Osteocyte (in vitro differentiated cells): ENCODE results near the gene DMD. TPM values are rescaled to one million over a fixed set of nuclear protein-coding genes. Genes with fewer than 3 reads are reported as not detected.

ENCODE experiments used
- DNase-seq: peaks from one replicate; pipeline ENCODE4 v3.0.0; 2021; ENCODE audit warnings: mixed read lengths; ENCODE audit not compliant: unreplicated experiment; ENCODE audit errors: extremely low spot score
- H3K27ac Mint-ChIP-seq: one replicate; pipeline ENCODE4 v1.8.0; 2021; ENCODE audit warnings: mild to moderate bottlenecking, mixed read lengths; ENCODE audit not compliant: unreplicated experiment
- H3K27me3 Mint-ChIP-seq: one replicate; pipeline ENCODE4 v1.8.0; 2021; ENCODE audit warnings: mixed read lengths; ENCODE audit not compliant: unreplicated experiment
- H3K36me3 Mint-ChIP-seq: one replicate; pipeline ENCODE4 v1.8.0; 2021; ENCODE audit warnings: mixed read lengths; ENCODE audit not compliant: unreplicated experiment
- H3K4me1 Mint-ChIP-seq: one replicate; pipeline ENCODE4 v1.8.0; 2021; ENCODE audit warnings: mixed read lengths; ENCODE audit not compliant: unreplicated experiment
- H3K4me3 Mint-ChIP-seq: one replicate; pipeline ENCODE4 v1.8.0; 2021; ENCODE audit warnings: mild to moderate bottlenecking, moderate library complexity, mixed read lengths; ENCODE audit not compliant: unreplicated experiment
- H3K9me3 Mint-ChIP-seq: one replicate; pipeline ENCODE4 v1.8.0; 2021; ENCODE audit warnings: mixed read lengths; ENCODE audit not compliant: unreplicated experiment
- total RNA-seq: library from RNA; stranded (reverse); gene quantifications from 2 replicates; pipeline ENCODE4 v1.2.1, GENCODE V29; 2021
- TF ChIP-seq, protein P1 (sequence below): fragments of 200-600 bp; sonication (generic); IDR thresholded peaks from 2 replicates; pipeline ENCODE4 v1.5.0; 2021; ENCODE audit warnings: antibody characterized with exemption, mild to moderate bottlenecking, moderate library complexity

The DMD gene
- total RNA-seq, 1 donor from 2014 or later, result 317 TPM

DNA sequence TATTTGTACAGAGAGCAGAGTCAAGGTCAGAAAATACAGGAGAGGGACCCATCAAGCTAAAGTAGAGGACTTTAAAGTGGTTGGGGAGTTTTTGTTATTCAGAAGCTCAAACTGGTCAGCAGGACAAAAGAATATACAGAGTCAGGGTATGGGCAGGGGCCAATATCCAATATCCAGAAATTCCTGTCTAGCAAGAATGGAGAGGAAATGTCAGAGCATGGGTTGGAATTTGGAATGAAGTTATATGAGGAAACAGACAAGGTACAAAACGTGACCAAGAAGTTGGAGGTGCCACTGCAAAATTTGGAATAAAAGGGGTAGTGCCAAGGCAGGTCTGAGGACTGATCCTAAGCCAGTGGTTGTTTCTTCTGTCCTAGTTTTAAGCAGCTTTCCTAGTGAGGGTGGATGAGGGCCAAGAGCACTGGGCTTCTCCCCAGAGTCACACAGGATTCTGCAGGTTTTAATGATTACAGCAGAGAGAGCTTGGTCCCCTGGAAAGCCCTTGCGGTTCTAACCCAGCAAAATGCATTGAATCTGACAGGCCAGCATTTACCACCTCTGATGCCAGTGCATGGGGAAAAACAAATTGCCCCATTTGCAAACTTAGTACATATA, 1834.8 kb downstream of the DMD start:
- Mint-ChIP-seq H3K9me3 (no peaks in the 10 kb centered on the region), H3K27ac (no peak overlapping the region), H3K27me3 (no peaks in the 10 kb centered on the region), H3K4me1 (peaks cover 3% of the 10 kb centered on the region), H3K4me3 (no peak overlapping the region), H3K36me3 (no peaks in the 10 kb centered on the region)
- no peak for DNase-seq
- TF ChIP-seq, protein P1, sequence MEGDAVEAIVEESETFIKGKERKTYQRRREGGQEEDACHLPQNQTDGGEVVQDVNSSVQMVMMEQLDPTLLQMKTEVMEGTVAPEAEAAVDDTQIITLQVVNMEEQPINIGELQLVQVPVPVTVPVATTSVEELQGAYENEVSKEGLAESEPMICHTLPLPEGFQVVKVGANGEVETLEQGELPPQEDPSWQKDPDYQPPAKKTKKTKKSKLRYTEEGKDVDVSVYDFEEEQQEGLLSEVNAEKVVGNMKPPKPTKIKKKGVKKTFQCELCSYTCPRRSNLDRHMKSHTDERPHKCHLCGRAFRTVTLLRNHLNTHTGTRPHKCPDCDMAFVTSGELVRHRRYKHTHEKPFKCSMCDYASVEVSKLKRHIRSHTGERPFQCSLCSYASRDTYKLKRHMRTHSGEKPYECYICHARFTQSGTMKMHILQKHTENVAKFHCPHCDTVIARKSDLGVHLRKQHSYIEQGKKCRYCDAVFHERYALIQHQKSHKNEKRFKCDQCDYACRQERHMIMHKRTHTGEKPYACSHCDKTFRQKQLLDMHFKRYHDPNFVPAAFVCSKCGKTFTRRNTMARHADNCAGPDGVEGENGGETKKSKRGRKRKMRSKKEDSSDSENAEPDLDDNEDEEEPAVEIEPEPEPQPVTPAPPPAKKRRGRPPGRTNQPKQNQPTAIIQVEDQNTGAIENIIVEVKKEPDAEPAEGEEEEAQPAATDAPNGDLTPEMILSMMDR, result no peak

DNA sequence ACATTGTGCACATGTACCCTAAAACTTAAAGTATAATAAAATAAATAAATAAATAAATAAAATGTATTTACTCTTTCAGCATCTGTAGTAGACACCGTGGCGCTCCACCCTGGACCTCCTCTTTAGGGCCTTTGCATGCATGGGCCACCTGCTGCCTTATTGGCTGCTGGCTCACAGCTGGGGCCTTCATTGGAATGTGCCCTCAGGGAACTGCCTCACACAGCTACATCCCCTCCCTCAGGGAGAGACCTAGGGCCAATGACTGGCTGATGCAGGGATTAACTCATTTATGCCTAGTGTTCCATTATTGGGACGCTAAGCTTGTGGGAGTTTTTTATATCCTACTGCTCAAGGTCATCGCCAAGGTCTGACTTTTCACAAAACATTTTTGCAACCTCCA, 1836.6 kb downstream of the DMD start:
- H3K27ac Mint-ChIP-seq, result no peak overlapping the region

DNA sequence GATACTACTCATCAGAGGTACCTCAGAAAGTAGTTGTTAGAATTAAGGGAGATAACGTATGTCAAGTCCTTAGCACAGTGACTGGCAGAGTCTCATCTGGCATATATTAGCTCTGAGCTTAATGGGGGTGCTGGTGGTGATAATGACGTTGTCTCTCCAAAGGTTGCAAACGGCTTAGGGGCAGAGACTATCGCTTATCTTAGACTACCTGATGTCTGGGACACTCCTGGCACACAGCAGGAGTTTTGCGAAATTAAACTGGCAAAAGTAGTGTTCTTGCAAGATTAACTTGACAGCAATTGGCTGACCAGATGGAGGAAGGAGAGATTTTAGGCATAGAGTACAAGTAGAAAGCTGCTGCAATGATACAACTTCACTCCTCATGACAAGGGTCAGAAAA, 1839.4 kb downstream of the DMD start:
- no peak for DNase-seq
- Mint-ChIP-seq H3K4me1 (peaks cover 12% of the 10 kb centered on the region), H3K27ac (no peak overlapping the region), H3K4me3 (no peak overlapping the region), H3K27me3 (no peaks in the 10 kb centered on the region), H3K36me3 (peaks cover 3% of the 10 kb centered on the region), H3K9me3 (peaks cover 9% of the 10 kb centered on the region)
- TF ChIP-seq, protein P1, result no peak

More for the DNA sequence above, 1836.6 kb downstream of the DMD start:
- peaks cover 9% of the 10 kb centered on the region for H3K9me3 Mint-ChIP-seq
- TF ChIP-seq, protein P1, result no peak
- no peak overlapping the region for H3K4me3 Mint-ChIP-seq
- H3K36me3 Mint-ChIP-seq, result peaks cover 3% of the 10 kb centered on the region
- DNase-seq, result no peak
- H3K27me3 Mint-ChIP-seq, result no peaks in the 10 kb centered on the region
- H3K4me1 Mint-ChIP-seq, result peaks cover 3% of the 10 kb centered on the region

DNA sequence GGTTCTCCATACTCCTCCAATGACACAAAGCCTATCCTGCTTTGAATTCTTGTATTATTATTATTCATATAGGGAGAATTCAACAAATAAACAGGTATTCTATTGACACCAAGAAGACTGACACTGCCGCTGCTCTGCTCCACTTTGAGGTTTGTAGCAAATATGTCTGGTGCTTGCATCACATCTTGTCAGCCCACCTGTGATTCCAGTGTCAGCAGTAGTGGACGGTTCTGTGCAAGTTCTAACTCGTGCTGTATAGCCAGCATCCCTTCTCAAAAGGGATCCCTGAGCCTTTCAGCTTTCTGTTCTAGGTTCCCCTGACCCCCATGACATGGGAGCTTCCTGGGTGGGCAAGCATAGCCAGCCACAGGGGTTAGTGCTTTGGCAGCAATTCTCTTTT, 1843.5 kb downstream of the DMD start:
- TF ChIP-seq, protein P1, result no peak
- Mint-ChIP-seq H3K36me3 (peaks cover 3% of the 10 kb centered on the region), H3K27ac (no peak overlapping the region), H3K9me3 (peaks cover 9% of the 10 kb centered on the region), H3K27me3 (no peaks in the 10 kb centered on the region), H3K4me3 (no peak overlapping the region), H3K4me1 (peaks cover 17% of the 10 kb centered on the region)
- DNase-seq, result no peak

DNA sequence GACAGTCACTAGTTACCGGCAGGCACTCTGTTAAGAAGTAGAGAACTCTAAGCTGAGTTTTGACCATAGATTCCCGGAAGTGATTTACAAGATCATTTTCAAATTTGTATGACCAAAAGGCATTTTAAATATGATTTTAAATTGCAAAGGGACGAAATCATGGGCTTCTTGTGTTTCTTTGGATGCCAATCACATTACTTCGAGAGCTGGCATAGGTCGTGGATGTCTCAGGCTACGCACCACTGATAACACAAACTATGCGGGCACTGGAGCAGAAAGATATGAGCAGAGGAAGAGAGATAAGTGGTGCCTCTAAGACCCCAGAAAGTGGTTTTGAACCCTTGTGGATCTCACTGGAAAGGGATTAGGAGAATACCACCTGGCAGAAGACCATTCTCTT, 1845.3 kb downstream of the DMD start:
- Mint-ChIP-seq H3K36me3 (peaks cover 3% of the 10 kb centered on the region), H3K4me3 (no peak overlapping the region), H3K27me3 (no peaks in the 10 kb centered on the region), H3K4me1 (peaks cover 18% of the 10 kb centered on the region), H3K9me3 (peaks cover 9% of the 10 kb centered on the region), H3K27ac (no peak overlapping the region)
- TF ChIP-seq, protein P1, result no peak
- DNase-seq, result no peak
